ENCODE measurements around the gene PGAM2. TPM values are rescaled to one million over a fixed set of nuclear protein-coding genes. Genes with fewer than 3 reads are reported as not detected.

The PGAM2 gene
- total and polyA plus RNA-seq, 2 of the 13 experiments (the other 11 are each of a cell fraction or from before 2014, with no cell fraction given): 0.22 TPM; not detected in 1

DNA sequence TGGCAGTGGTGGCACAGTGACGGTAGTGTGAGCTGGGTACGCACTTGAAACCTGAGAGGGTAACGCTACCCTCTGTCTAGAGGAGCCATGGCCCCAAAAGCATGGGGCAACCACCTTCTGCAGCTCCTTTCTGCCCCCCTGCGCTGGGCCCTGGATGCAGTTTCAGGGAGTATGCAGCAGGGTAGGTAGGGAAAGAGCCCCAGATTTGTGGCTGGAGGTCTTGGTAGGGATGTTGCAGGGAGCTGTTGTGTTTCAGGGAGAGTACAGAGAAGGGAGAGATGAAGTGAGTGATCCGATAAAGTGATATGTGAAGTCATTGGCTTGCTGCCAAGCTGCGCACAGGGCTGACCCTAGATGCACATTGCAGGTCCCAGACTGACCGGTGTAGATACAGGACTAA lies 2.7 kb upstream of the PGAM2 start (continued):
- TF ChIP-seq MTF2 (CRISPR knock-in tag; IDR thresholded peaks at IDR 0.05; ENCODE audit: borderline replicate concordance) (no peak), ELF3 (CRISPR knock-in tag; IDR thresholded peaks at IDR 0.05) (no peak), ZNF296 (CRISPR knock-in tag; conservative IDR thresholded peaks at IDR 0.05) (no peak), SP140L (CRISPR knock-in tag; IDR thresholded peaks at IDR 0.05; ENCODE audit: borderline replicate concordance) (no peak), U2AF1 (optimal IDR thresholded peaks at IDR 0.05; ENCODE audit: low read depth, low read length) (no peak)
- TF ChIP-seq, protein P1, sequence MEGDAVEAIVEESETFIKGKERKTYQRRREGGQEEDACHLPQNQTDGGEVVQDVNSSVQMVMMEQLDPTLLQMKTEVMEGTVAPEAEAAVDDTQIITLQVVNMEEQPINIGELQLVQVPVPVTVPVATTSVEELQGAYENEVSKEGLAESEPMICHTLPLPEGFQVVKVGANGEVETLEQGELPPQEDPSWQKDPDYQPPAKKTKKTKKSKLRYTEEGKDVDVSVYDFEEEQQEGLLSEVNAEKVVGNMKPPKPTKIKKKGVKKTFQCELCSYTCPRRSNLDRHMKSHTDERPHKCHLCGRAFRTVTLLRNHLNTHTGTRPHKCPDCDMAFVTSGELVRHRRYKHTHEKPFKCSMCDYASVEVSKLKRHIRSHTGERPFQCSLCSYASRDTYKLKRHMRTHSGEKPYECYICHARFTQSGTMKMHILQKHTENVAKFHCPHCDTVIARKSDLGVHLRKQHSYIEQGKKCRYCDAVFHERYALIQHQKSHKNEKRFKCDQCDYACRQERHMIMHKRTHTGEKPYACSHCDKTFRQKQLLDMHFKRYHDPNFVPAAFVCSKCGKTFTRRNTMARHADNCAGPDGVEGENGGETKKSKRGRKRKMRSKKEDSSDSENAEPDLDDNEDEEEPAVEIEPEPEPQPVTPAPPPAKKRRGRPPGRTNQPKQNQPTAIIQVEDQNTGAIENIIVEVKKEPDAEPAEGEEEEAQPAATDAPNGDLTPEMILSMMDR (CRISPR knock-in tag; IDR thresholded peaks at IDR 0.05): 0 out of 2 replicates have a peak, but pooled peaks have one; percentile 5
- TF ChIP-seq, protein P2, sequence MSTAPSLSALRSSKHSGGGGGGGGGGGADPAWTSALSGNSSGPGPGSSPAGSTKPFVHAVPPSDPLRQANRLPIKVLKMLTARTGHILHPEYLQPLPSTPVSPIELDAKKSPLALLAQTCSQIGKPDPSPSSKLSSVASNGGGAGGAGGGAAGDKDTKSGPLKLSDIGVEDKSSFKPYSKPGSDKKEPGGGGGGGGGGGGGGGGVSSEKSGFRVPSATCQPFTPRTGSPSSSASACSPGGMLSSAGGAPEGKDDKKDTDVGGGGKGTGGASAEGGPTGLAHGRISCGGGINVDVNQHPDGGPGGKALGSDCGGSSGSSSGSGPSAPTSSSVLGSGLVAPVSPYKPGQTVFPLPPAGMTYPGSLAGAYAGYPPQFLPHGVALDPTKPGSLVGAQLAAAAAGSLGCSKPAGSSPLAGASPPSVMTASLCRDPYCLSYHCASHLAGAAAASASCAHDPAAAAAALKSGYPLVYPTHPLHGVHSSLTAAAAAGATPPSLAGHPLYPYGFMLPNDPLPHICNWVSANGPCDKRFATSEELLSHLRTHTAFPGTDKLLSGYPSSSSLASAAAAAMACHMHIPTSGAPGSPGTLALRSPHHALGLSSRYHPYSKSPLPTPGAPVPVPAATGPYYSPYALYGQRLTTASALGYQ (CRISPR knock-in tag; IDR thresholded peaks at IDR 0.05): no peak
- TF ChIP-seq, protein P3, sequence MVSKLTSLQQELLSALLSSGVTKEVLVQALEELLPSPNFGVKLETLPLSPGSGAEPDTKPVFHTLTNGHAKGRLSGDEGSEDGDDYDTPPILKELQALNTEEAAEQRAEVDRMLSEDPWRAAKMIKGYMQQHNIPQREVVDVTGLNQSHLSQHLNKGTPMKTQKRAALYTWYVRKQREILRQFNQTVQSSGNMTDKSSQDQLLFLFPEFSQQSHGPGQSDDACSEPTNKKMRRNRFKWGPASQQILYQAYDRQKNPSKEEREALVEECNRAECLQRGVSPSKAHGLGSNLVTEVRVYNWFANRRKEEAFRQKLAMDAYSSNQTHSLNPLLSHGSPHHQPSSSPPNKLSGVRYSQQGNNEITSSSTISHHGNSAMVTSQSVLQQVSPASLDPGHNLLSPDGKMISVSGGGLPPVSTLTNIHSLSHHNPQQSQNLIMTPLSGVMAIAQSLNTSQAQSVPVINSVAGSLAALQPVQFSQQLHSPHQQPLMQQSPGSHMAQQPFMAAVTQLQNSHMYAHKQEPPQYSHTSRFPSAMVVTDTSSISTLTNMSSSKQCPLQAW (CRISPR knock-in tag; IDR thresholded peaks at IDR 0.05): peak; percentile 15; the same call in 1 of the 2 replicates

Data from HepG2 (cell line).